H1 (cell line): Measurements from ENCODE around the gene PIK3R5. TPM values are rescaled to one million over a fixed set of nuclear protein-coding genes. Genes with fewer than 3 reads are reported as not detected.

ENCODE experiments used
- CTCF ChIA-PET: fragments of 300-600 bp; sonication (Branson Sonifier 250); formaldehyde crosslinking; loops from one replicate; lab custom pipeline; 2021; ENCODE audit not compliant: partially characterized antibody; lab: Charles Lee
- POLR2A ChIA-PET: fragments of 300-600 bp; sonication (Branson Sonifier 250); formaldehyde crosslinking; loops from one replicate; lab custom pipeline; 2021; ENCODE audit warnings: inconsistent platforms; ENCODE audit not compliant: partially characterized antibody; lab: Charles Lee
- DNase-seq, 2 experiments: peaks; one replicate each; pipeline versions ENCODE4 v3.0.0 to v3.0.0-alpha.2; 2010 to 2022; ENCODE audit warnings: low spot score in 2 of 2, low read depth in 1 of 2, mixed read lengths in 1 of 2
- FAIRE-seq: peaks from 2 replicates; lab custom pipeline; 2011; peaks lifted over from hg19 to GRCh38; lab: Jason Lieb, UNC
- H2AFZ ChIP-seq: 2 replicates; pipeline ENCODE4 v1.8.1; 2012; ENCODE audit warnings: low read length, inconsistent platforms
- H2AK5ac ChIP-seq: 2 replicates; pipeline ENCODE4 v1.6.1; 2013; ENCODE audit warnings: low read depth, low read length
- H2BK120ac ChIP-seq: replicated peaks from 2 replicates; pipeline ENCODE3; 2013; ENCODE audit warnings: low read depth, low read length, inconsistent platforms
- H2BK12ac ChIP-seq: 2 replicates; pipeline ENCODE4 v1.6.1; 2013; ENCODE audit warnings: low read depth, low read length
- H2BK15ac ChIP-seq: 2 replicates; pipeline ENCODE4 v1.6.1; 2013; ENCODE audit warnings: low read length
- H2BK20ac ChIP-seq: 2 replicates; pipeline ENCODE4 v1.6.1; 2013; ENCODE audit warnings: low read length
- H2BK5ac ChIP-seq: 2 replicates; pipeline ENCODE4 v1.6.1; 2013; ENCODE audit warnings: low read depth, low read length
- H3K14ac ChIP-seq: 2 replicates; pipeline ENCODE4 v1.6.1; 2013; ENCODE audit warnings: inconsistent platforms; ENCODE audit not compliant: insufficient read length
- H3K18ac ChIP-seq: 2 replicates; pipeline ENCODE4 v1.6.1; 2013; ENCODE audit warnings: low read length; ENCODE audit errors: extremely low read depth
- H3K23ac ChIP-seq: 2 replicates; pipeline ENCODE4 v1.6.1; 2013; ENCODE audit warnings: inconsistent platforms; ENCODE audit not compliant: insufficient read length
- H3K23me2 ChIP-seq: 2 replicates; pipeline ENCODE4 v1.6.1; 2013; ENCODE audit warnings: low read depth, low read length
- H3K27ac ChIP-seq: 2 replicates; pipeline ENCODE4 v1.6.1; 2011; ENCODE audit warnings: low read depth, low read length, inconsistent platforms
- H3K27me3 ChIP-seq, 4 experiments: replicated peaks in 1 of 4; 1 replicate in 1 of 4; 2 replicates in 3 of 4; pipeline versions ENCODE4 v1.6.1 to v1.8.1; 2011 to 2013; ENCODE audit warnings: low read length in 3 of 4, mild to moderate bottlenecking in 3 of 4, inconsistent platforms in 2 of 4, mixed read lengths in 2 of 4, moderate library complexity in 1 of 4; ENCODE audit not compliant: control insufficient read depth in 3 of 4, insufficient read depth in 3 of 4; ENCODE audit errors: extremely low read depth in 1 of 4
- H3K36me3 ChIP-seq, 4 experiments: 2 replicates each; pipeline versions ENCODE4 v1.6.1 to v1.8.1; 2011 to 2013; ENCODE audit warnings: mild to moderate bottlenecking in 4 of 4, low read length in 3 of 4, moderate library complexity in 2 of 4, control low read depth in 1 of 4, inconsistent platforms in 1 of 4; ENCODE audit not compliant: insufficient read depth in 4 of 4, control insufficient read depth in 2 of 4
- H3K4ac ChIP-seq: replicated peaks from 2 replicates; pipeline ENCODE3; 2013; ENCODE audit warnings: low read length, low read depth, mixed read lengths, inconsistent platforms; ENCODE audit not compliant: insufficient read length
- H3K4me1 ChIP-seq, 4 experiments: replicated peaks in 1 of 4; 1 replicate in 1 of 4; 2 replicates in 3 of 4; pipeline versions ENCODE4 v1.6.1 to v1.8.1; 2011 to 2013; ENCODE audit warnings: low read length in 3 of 4, inconsistent platforms in 2 of 4, mixed read lengths in 1 of 4; ENCODE audit not compliant: insufficient read depth in 4 of 4, control insufficient read depth in 3 of 4
- H3K4me2 ChIP-seq, 2 experiments: 2 replicates each; pipeline versions ENCODE4 v1.6.1 to v1.8.1; 2011 to 2013; ENCODE audit warnings: low read depth in 2 of 2, low read length in 2 of 2, control low read depth in 1 of 2, inconsistent platforms in 1 of 2, mild to moderate bottlenecking in 1 of 2; ENCODE audit not compliant: insufficient read depth in 1 of 2
- H3K4me3 ChIP-seq, 4 experiments: fragments of 200-600, 300-600 bp in 1 of 4; sonication (generic), shearing (Covaris generic), sonication (Bioruptor Twin) in 1 of 4; 2 replicates each; pipeline versions ENCODE4 v1.5.1 to v1.8.1; 2011 to 2016; ENCODE audit warnings: low read length in 4 of 4, low read depth in 3 of 4, control low read depth in 2 of 4, inconsistent platforms in 2 of 4, mild to moderate bottlenecking in 2 of 4, mixed read lengths in 1 of 4, moderate library complexity in 1 of 4; ENCODE audit not compliant: insufficient read depth in 2 of 4; ENCODE audit errors: extremely low read depth in 1 of 4
- H3K56ac ChIP-seq: replicated peaks from 2 replicates; pipeline ENCODE3; 2013; ENCODE audit warnings: low read depth, mild to moderate bottlenecking, mixed read lengths, low read length, inconsistent platforms; ENCODE audit not compliant: insufficient read length
- H3K79me1 ChIP-seq: 2 replicates; pipeline ENCODE4 v1.6.1; 2013; ENCODE audit warnings: low read depth, low read length, control low read depth
- H3K79me2 ChIP-seq, 2 experiments: 2 replicates each; pipeline versions ENCODE4 v1.6.1 to v1.8.1; 2012 to 2013; ENCODE audit warnings: low read length in 2 of 2, mild to moderate bottlenecking in 2 of 2, inconsistent platforms in 1 of 2; ENCODE audit not compliant: insufficient read depth in 2 of 2, control insufficient read depth in 1 of 2
- H3K9ac ChIP-seq, 4 experiments: replicated peaks in 1 of 4; 1 replicate in 1 of 4; 2 replicates in 3 of 4; pipeline versions ENCODE4 v1.6.1 to v1.8.1; 2011 to 2013; ENCODE audit warnings: low read depth in 3 of 4, low read length in 3 of 4, control low read depth in 2 of 4, mild to moderate bottlenecking in 2 of 4, moderate library complexity in 2 of 4, inconsistent platforms in 1 of 4; ENCODE audit errors: extremely low read depth in 1 of 4
- H3K9me3 ChIP-seq, 2 experiments: 2 replicates each; pipeline versions ENCODE4 v1.6.1 to v1.8.1; 2012 to 2013; ENCODE audit warnings: mild to moderate bottlenecking in 2 of 2, moderate library complexity in 2 of 2, control low read depth in 1 of 2, inconsistent platforms in 1 of 2, low read depth in 1 of 2, low read length in 1 of 2, mixed read lengths in 1 of 2; ENCODE audit not compliant: insufficient read depth in 2 of 2
- H4K20me1 ChIP-seq, 2 experiments: replicated peaks in 1 of 2; 2 replicates each; pipeline versions ENCODE3 to v1.8.1; 2011 to 2013; ENCODE audit warnings: inconsistent platforms in 2 of 2, low read length in 2 of 2, mild to moderate bottlenecking in 1 of 2; ENCODE audit not compliant: insufficient read depth in 2 of 2, control insufficient read depth in 1 of 2
- H4K5ac ChIP-seq: 2 replicates; pipeline ENCODE4 v1.6.1; 2013; ENCODE audit warnings: low read length, low read depth, mixed read lengths, inconsistent platforms; ENCODE audit not compliant: insufficient read length
- H4K8ac ChIP-seq: 2 replicates; pipeline ENCODE4 v1.8.0; 2013; ENCODE audit warnings: mild to moderate bottlenecking, moderate library complexity, low read length, inconsistent platforms; ENCODE audit not compliant: insufficient read depth; ENCODE audit errors: extremely low read depth
- H4K91ac ChIP-seq: replicated peaks from 2 replicates; pipeline ENCODE3; 2013; ENCODE audit warnings: low read length, mixed read lengths, inconsistent platforms; ENCODE audit not compliant: insufficient read length
- BCL11A ChIP-seq, 2 experiments: IDR thresholded peaks; one replicate each; pipeline ENCODE4 v1.6.1; 2011; ENCODE audit warnings: low read depth in 2 of 2, low read length in 2 of 2, mild to moderate bottlenecking in 2 of 2
- CHD1 ChIP-seq: IDR thresholded peaks from 2 replicates; pipeline ENCODE4 v1.6.1; 2012; ENCODE audit warnings: low read depth, low read length, improper control_type of control experiment
- E2F6 ChIP-seq: IDR thresholded peaks from 2 replicates; pipeline ENCODE4 v1.6.1; 2012; ENCODE audit warnings: inconsistent platforms
- EP300 ChIP-seq, 2 experiments: IDR thresholded peaks; 1 replicate in 1 of 2; 2 replicates in 1 of 2; pipeline ENCODE4 v1.6.1; 2011 to 2012; ENCODE audit warnings: low read depth in 2 of 2, low read length in 2 of 2, mild to moderate bottlenecking in 2 of 2, borderline replicate concordance in 1 of 2, inconsistent platforms in 1 of 2, moderate library complexity in 1 of 2
- JUND ChIP-seq: IDR thresholded peaks from 2 replicates; pipeline ENCODE4 v1.6.1; 2011; ENCODE audit warnings: mild to moderate bottlenecking, improper control_type of control experiment, low read length
- KDM4A ChIP-seq: IDR thresholded peaks from one replicate; pipeline ENCODE4 v1.7.1; 2012; ENCODE audit warnings: low read depth, mild to moderate bottlenecking, moderate library complexity, low read length, inconsistent platforms; ENCODE audit not compliant: severe bottlenecking
- POLR2A ChIP-seq, 2 experiments: IDR thresholded peaks; 1 replicate in 1 of 2; 2 replicates in 1 of 2; pipeline ENCODE4 v1.6.1; 2011; ENCODE audit warnings: low read depth in 2 of 2, low read length in 2 of 2, mild to moderate bottlenecking in 2 of 2; ENCODE audit errors: control extremely low read depth in 1 of 2
- POLR2AphosphoS5 ChIP-seq: IDR thresholded peaks from 2 replicates; pipeline ENCODE4 v1.6.1; 2011; ENCODE audit warnings: low read depth, low read length
- SIRT6 ChIP-seq: IDR thresholded peaks from one replicate; pipeline ENCODE4 v1.7.1; 2012; ENCODE audit warnings: low read length, inconsistent platforms
- SP4 ChIP-seq: IDR thresholded peaks from 2 replicates; pipeline ENCODE4 v1.6.1; 2012; ENCODE audit warnings: low read length, inconsistent platforms
- SRF ChIP-seq: IDR thresholded peaks from 2 replicates; pipeline ENCODE4 v1.6.1; 2011; ENCODE audit warnings: mild to moderate bottlenecking, low read depth, low read length, moderate library complexity
- TAF1 ChIP-seq: IDR thresholded peaks from 2 replicates; pipeline ENCODE4 v1.6.1; 2011; ENCODE audit warnings: mild to moderate bottlenecking, low read depth, low read length
- USF2 ChIP-seq: IDR thresholded peaks from 2 replicates; pipeline ENCODE4 v1.6.1; 2011; ENCODE audit warnings: low read length, improper control_type of control experiment
- ZNF274 ChIP-seq: IDR thresholded peaks from 2 replicates; pipeline ENCODE4 v1.7.0; 2012; ENCODE audit warnings: low read length, borderline replicate concordance; ENCODE audit errors: extremely low read depth
- WGBS, 2 experiments: shearing (Covaris generic) in 1 of 2; methylation state at CpG; one replicate each; pipeline versions ENCODE4 v1.1.6 to v1.1.7; 2013 to 2015; ENCODE audit warnings: low lambda C conversion rate in 2 of 2, mixed read lengths in 2 of 2, inconsistent platforms in 1 of 2, low coverage in 1 of 2, missing lambda C conversion rate in 1 of 2; ENCODE audit not compliant: insufficient replicate concordance in 2 of 2, insufficient coverage in 1 of 2, insufficient read length in 1 of 2; ENCODE audit errors: extremely low coverage in 1 of 2, missing lambda C conversion rate in 1 of 2; 5-methylcytosine and 5-hydroxymethylcytosine counted together
- polyA plus RNA-seq, 7 experiments: library from polyadenylated mRNA; depleted of rRNA in 3 of 7; stranded (reverse) in 5 of 7; unstranded in 2 of 7; fragments of >200 nt in 5 of 7; fragments of 200-250 nt in 2 of 7; gene quantifications; 1 replicate in 5 of 7; 2 replicates in 1 of 7; 4 replicates in 1 of 7; pipeline versions ENCODE4 v1.2.1 to v1.2.3, GENCODE V29; 2011 to 2013; ENCODE audit warnings: missing spikeins in 2 of 7, mixed read lengths in 2 of 7
- total RNA-seq: library from RNA; stranded (reverse); fragmentation: NEBNext Ultra II Directional; extraction: Animal tissue kit (Norgen Biotek cat#: 25700); gene quantifications from 2 replicates; pipeline ENCODE4 v1.2.1, GENCODE V29; 2021

Gene PIK3R5
- total and polyA plus RNA-seq, 2 of the 8 experiments (the other 6 are each of a cell fraction or from before 2014, with no cell fraction given) = 2.7 to 4.3 TPM

DNA sequence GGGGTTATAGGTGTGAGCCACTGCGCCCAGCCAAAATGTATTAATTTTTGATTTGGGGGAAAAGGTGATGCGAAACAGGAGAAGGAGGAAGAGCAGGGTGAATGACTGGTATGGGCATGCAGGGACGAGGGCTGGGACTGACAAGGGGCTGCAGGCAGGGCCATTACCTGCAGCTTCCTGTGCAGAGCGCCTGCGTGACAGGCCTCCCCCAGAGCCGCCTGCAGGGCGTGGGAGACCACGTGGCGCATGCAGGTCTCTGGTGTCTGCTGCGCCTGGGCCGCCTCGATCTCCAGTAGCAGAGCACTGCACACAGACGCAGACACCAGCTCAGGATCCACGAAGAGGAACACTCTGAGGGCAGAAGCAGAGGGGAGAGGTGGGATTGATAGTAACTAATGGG lies 130.4 kb downstream of the PIK3R5 start:
- no peak overlapping the region for H3K18ac ChIP-seq
- POLR2A ChIA-PET = interaction anchor here (1.4 kb wide), 2 partner anchors 10 to 36 kb away, joined by 4 read pairs; partner anchors contain the start of gene MFSD6L
- no peaks in the 10 kb centered on the region for H3K27me3 ChIP-seq
- H4K8ac ChIP-seq = no peak overlapping the region
- H2BK15ac ChIP-seq = no peak overlapping the region
- H3K14ac ChIP-seq = no peak overlapping the region
- no peak overlapping the region for H2BK120ac ChIP-seq
- no peak overlapping the region for H4K91ac ChIP-seq
- H2BK5ac ChIP-seq = no peak overlapping the region
- H2AK5ac ChIP-seq = no peak overlapping the region; the same call in 1 of the 2 replicates
- FAIRE-seq (no peak), DNase-seq (peak in 1 of 2 experiments; percentile 43)
- H3K9me3 ChIP-seq = no peaks in the 10 kb centered on the region
- H4K5ac ChIP-seq = no peak overlapping the region
- H2BK12ac ChIP-seq = no peak overlapping the region
- no peak overlapping the region for H2BK20ac ChIP-seq
- no peak overlapping the region for H2AFZ ChIP-seq
- no peak overlapping the region for H3K4me2 ChIP-seq
- peaks cover 2% of the 10 kb centered on the region; the same call in 1 of the 2 replicates for H3K23me2 ChIP-seq
- no peak overlapping the region for H3K27ac ChIP-seq
- no peak overlapping the region for H3K56ac ChIP-seq
- H3K4me3 ChIP-seq = no peak overlapping the region
- peaks cover 0 to 5% (median 4%) of the 10 kb centered on the region in 4 experiments for H3K4me1 ChIP-seq
- CTCF ChIA-PET = interaction anchor here (1.0 to 3.5 kb wide), 7 partner anchors 11 to 89 kb away, joined by 3 to 18 read pairs (median 4); partner anchors contain the start of gene MFSD6L
- WGBS, 2 experiments = 91% methylated on average over 14 of the region's 14 CpGs; no CpG with 5 or more reads in 1 of the 2 experiments
- no peaks in the 10 kb centered on the region for H3K79me2 ChIP-seq
- no peak overlapping the region for H3K9ac ChIP-seq
- H3K4ac ChIP-seq = no peak overlapping the region
- H3K23ac ChIP-seq = no peak overlapping the region
- H4K20me1 ChIP-seq = no peaks in the 10 kb centered on the region
- no peaks in the 10 kb centered on the region for H3K36me3 ChIP-seq
- no peaks in the 10 kb centered on the region for H3K79me1 ChIP-seq
- TF ChIP-seq JUND (no peak), E2F6 (no peak), KDM4A (no peak), POLR2AphosphoS5 (no peak), EP300 (IDR thresholded peaks at IDR 0.05; ENCODE audit: borderline replicate concordance in 1 of 2, low read depth in 2 of 2, low read length in 2 of 2) (no peak), CHD1 (no peak), SP4 (no peak), ZNF274 (no peak), USF2 (no peak), POLR2A (IDR thresholded peaks at IDR 0.05; ENCODE audit: control extremely low read depth in 1 of 2, low read depth in 2 of 2, low read length in 2 of 2) (no peak), TAF1 (no peak), SRF (no peak), BCL11A (IDR thresholded peaks at IDR 0.05; ENCODE audit: low read depth in 2 of 2, low read length in 2 of 2) (no peak), SIRT6 (no peak)
